NK-92 (cell line): Measurements from ENCODE around the gene SIK2.
"Not testable (repeated sequence)": the region's sequence is repeated elsewhere in the genome, so short reads cannot be mapped to it uniquely, and the experiment has no call there.

Experiments
- DNase-seq: peaks from one replicate; lab custom pipeline; 2025; ENCODE audit not compliant: unreplicated experiment; lab: John Stamatoyannopoulos, UW

The SIK2 gene

GRCh38 chr11:111623527-111624030 lies 21.3 kb downstream of the SIK2 start:
- no peak for DNase-seq

GRCh38 chr11:111624608-111625007 lies 22.4 kb downstream of the SIK2 start:
- DNase-seq = no peak

- no peak for DNase-seq
Measured at GRCh38 chr11:111627591-111627990, 25.3 kb downstream of the SIK2 start.

- no peak for DNase-seq
Measured at GRCh38 chr11:111629499-111629898, 27.2 kb downstream of the SIK2 start.

- DNase-seq = no peak
Measured at GRCh38 chr11:111631024-111631665, 28.9 kb downstream of the SIK2 start.

- no peak for DNase-seq
Measured at GRCh38 chr11:111631666-111632039, 29.4 kb downstream of the SIK2 start.

- no peak for DNase-seq
Measured at GRCh38 chr11:111632516-111633220, 30.4 kb downstream of the SIK2 start.

GRCh38 chr11:111633248-111633647 lies 31.0 kb downstream of the SIK2 start:
- no peak for DNase-seq

- DNase-seq = no peak
Measured at GRCh38 chr11:111633756-111634362, 31.6 kb downstream of the SIK2 start.

- no peak for DNase-seq
Measured at GRCh38 chr11:111634981-111635705, 32.9 kb downstream of the SIK2 start.

- no peak for DNase-seq
Measured at GRCh38 chr11:111635706-111636045, 33.4 kb downstream of the SIK2 start.

GRCh38 chr11:111637885-111638284 lies 35.6 kb downstream of the SIK2 start:
- no peak for DNase-seq

- DNase-seq = no peak
Measured at GRCh38 chr11:111639226-111639925, 37.1 kb downstream of the SIK2 start.

- DNase-seq = no peak
Measured at GRCh38 chr11:111641339-111642015, 39.2 kb downstream of the SIK2 start.

- no peak for DNase-seq
Measured at GRCh38 chr11:111642542-111642941, 40.3 kb downstream of the SIK2 start.

GRCh38 chr11:111644922-111645321 lies 42.7 kb downstream of the SIK2 start:
- no peak for DNase-seq

GRCh38 chr11:111645657-111646316 lies 43.5 kb downstream of the SIK2 start:
- DNase-seq = no peak

- not testable (repeated sequence) for DNase-seq
Measured at GRCh38 chr11:111651336-111651735, 49.1 kb downstream of the SIK2 start.

- DNase-seq = no peak
Measured at GRCh38 chr11:111652184-111652583, 49.9 kb downstream of the SIK2 start.

- DNase-seq = no peak
Measured at GRCh38 chr11:111654601-111655000, 52.4 kb downstream of the SIK2 start.
